A172 (cell line): ENCODE data around the gene LFNG. TPM values are rescaled to one million over a fixed set of nuclear protein-coding genes. Genes with fewer than 3 reads are reported as not detected.
A peak's percentile ranks its signal among the peaks of the same experiment; 100 is the strongest.

Experiments
- DNase-seq: peaks from one replicate; pipeline ENCODE4 v3.0.0-alpha.2; 2015; ENCODE audit warnings: low spot score
- total RNA-seq: library from RNA; depleted of rRNA; stranded (reverse); fragments of >200 nt; shearing (Covaris generic); gene quantifications from 2 replicates; pipeline ENCODE4 v1.2.3, GENCODE V29; 2014

LFNG gene
- total RNA-seq, 1 experiment from 2014 or later, result 21.2 TPM

DNA sequence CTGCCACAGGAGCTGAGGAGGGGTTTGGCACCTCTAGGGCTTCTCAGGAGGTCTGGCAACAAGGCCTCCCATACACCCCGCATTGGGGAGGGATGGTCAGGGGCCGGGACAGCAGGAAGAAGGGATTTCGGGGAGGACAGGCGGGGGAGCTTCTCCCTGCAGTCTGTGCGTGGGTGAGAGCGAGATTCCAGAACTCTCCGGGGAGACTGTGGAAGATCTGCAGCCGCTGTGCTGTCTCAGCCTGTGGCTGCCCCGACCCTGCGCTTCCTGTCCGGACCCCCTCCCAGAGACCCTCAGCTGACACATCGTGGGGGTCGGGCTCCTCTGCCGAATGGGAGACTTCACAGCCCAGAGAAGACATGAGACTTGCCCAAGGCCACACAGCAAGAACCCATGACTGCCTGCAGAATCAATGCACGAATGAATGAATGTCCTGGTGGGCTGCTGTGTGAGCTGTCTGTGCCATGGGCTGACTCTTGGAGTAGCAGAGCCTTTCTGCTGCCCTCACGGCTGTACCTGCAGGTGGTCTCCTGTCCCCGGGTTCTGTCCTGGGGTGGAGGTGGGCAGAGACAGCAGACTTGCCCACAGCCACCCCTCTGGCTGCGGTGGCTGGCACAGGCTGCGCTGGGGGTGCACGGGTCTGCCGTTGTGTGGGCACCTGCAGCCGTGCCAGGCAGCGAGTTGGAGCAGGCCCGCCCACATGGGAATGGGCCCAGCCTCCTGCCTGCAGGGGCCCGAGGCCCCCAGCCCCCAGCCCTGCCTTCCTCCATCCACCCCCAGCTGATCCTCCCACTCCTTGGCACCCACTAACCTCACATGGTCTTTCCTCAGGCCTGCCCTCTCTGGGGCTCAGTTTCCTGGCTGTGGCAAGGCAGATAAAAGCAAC is 16.3 kb upstream of the LFNG start:
- no peak for DNase-seq

DNA sequence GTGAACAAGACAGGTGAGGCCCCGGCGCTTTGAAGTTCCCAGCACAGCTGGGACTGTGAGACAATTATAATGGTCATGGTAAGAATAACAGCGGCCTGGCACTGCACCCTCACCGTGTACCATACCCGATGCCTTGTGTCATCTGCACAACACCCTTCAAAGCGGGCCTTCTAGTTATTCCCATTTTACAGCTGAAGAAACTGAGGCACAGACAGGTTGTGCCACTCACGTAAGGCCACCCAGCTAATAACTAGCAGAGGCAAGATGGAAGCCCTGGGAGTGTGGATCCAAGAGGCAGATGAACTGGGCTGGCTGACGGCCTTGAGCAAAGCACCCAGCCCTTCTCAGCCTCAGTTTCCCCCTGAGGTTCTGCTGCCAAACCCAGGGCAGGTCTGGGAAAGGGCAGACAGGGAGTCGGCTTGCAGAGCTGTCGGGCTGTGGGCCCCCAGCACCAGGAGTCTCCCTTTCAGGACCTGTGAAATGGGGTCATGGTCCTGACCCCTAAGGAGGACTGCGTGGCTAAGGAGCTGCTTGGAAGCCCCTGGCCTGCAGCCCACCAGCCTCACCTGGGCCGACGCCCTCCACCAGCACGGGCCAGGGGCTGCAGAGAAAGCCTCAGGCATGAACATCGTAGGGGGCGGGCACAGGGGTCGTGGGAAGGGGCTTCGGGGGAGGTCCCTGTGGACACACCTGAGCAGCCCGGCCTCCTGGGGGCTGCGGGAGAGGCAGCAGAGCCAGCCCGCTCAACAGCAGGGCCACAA is 15.3 kb upstream of the LFNG start:
- DNase-seq, result no peak

DNA sequence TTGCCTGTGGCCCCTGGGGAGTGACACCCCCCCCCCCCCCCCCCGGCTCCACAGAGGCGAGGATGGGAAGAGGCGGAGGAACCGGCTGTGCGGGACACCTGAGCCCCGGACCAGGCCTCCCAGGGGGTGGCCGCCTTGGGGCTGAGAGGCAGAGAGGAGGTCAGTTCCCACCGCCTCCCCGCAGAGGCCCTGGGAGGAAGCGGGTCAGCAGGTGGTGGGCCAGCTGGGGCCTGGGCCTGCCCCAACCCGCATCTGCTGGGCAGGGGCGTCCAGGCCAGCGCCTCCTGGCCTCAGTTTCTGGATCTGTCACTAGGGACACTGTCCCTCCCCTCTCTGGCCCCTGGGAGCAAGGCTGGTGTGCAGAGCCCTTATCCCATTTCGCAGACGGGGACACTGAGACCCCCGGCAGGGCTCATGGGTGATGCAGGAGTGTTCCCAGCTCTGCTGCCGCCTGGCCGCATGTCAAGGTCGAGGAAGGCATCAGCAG is 14.6 kb upstream of the LFNG start:
- DNase-seq, result no peak

DNA sequence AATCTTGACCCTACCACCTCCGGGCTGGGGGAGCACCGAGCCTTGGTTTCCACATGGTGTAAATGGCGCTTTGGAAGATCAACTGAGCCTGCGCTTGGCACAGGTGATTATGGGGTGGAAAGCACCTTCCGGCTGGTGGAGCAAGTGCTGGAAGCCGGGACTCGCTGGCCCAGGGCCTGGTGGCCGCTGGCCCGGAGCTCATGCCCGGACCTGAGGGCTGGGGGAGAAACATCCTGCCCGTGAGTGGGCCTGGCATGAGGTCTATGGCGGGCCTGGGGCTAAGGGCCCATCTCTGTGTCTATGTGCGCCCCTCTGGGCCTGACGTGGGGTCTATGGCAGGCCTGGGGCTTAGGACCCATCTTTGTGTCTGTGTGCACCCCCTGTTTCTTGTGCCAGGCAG is 14.2 kb upstream of the LFNG start:
- no peak for DNase-seq

DNA sequence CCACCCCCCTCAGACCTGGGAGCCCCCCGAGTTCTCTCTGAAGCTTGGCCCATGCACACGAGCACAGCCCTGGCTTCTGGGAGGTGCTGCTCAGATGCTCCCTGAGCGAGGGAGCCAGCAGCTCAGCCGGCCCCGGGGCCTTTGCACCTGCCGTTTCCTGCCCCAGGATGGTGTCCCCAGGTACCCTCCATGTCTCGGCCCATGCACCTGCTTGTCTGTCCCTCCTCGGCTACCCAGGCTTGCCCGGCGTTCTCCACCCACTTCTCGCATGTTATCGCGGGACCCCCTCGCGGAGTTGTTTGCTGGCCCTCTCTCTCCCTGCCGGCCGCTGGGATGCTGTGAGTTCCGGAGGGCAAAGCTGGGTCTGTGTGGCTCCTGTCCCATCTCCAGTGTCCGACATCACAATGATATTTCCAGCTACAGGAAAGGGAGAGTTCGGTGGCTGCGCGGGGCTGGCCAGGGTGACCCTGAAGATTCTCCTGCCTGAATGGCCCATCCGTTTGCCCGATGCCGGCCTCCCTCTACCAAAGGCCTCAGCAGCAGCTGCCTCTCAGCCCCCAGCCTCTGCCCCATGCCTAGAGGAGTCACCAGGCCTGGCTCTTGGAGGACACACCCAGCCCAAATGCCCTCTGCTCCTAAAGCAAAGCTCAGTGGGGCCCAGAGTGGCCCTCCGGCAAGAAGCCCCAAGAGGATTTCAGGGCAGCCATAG is 12.2 kb upstream of the LFNG start:
- no peak for DNase-seq

DNA sequence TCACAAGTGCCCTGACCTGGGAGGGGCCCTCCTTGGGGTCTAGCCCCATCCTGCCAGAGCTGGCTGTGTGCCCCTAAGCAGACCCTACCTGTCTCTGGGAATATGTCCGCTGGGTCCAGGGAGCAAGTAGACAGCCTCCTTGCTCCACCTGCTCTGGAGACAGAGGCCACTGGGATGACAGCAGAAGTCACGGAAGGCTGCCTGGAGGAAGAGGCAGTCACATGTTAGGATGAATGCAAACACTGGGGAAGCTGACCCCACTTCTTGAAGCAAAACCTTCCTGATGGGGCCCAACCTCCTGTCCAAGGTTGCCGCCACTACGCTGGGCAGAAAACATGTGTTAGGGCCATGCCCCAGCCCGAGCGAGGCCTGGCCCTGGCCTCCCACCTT is 11.7 kb upstream of the LFNG start:
- DNase-seq, result no peak

DNA sequence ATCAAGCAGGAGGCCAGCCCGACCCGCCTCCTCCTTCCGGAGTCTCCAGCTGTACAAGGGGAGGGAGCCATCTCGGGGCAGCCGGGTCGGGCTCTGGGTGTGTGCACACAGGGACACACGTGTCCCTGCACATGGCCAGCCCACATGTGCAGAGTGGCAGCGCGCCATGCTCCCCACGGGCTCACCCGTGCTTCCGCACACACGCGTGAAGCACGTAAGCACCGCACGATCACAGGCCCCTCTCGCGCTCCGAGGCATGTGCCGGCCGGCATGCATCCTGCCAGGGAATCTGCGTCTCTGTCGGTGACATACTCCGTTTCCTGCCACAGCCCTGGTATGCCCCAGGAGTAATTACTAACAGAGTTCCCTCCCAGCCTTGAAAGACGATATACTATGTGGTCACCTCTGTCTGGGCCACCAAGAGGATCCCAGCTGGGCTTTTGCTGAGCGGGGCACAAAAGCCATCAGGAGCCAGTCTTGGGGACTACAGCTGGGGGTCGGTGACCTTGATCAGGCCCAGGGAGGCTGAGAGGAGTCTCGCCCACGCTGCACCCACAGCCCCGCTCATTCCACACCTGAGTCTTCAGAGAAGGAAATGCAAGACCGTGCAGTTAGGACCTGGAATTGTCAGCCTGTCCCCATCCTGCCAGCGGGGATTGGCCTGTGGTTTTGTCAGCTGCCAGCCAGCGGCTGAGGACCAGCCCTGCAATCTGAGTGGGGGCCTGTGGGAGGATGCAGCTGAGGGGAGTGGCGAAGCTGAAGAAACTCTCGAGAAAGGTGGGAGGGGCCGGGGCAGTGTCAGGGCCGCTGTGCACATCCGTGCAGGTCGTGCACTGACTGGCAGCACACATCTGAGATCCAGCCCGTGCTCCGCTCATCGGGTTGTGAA is 11.0 kb upstream of the LFNG start:
- peak; percentile 68 for DNase-seq

DNA sequence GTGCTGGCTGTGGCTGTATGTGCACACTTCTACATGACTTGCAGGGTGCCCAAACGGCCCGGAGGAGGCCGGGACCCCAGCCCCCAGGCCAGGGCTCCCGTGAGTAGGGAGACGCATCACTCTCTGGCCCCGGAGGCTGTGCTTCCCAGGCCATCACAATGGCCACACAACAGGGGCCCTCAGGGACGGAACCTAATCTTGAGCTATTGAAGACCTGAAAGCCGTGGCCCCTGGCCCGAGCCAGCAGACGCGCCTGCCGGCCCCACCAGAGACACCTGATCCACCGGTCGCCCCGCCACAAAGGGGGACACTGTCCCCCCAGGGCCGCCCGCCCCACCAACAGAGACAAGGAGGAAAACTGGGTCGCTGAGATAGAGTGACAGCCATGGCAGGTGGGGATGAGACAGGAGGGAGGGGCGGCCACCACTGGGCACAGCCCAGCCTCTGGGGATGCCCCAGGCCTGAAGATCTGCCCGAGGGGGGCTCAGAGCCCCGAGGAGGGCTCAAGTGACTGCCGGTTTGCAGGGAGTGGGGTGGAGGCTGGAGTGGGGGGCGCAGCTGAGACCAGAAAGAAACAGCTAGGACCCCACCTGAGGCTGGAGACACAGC is 10.2 kb upstream of the LFNG start:
- DNase-seq, result no peak

DNA sequence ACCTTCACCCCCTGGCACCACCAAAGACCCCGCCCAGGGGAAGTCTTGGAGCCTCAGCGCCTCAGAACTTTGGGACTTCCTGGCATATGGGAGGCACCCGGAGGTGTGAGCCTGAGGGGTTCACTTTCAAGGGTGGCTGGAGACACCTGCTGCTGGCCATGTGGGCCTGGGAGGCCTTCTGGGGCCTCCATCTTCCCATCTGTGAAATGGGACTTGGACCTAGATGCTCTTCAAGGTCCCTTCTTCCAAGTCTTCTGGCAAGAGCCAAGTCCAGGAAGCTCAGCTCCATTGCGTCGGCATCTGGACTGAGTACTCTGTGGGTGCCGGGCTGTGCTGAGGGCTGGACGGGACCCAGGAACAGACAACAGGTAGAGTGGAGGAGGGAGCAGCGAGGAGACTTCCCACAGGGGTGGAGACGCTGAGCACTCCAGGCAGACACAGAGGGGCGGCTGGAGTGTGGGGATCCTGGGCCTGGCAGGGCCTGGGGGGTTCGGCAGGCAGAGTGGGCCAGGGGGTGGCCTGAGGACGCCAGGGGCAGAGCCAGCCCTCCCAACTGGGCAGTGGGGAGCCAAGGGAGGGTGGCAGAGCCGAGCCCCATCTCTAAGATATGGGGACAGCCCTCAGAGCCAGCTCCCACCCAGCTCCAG is 9.3 kb upstream of the LFNG start:
- no peak for DNase-seq

DNA sequence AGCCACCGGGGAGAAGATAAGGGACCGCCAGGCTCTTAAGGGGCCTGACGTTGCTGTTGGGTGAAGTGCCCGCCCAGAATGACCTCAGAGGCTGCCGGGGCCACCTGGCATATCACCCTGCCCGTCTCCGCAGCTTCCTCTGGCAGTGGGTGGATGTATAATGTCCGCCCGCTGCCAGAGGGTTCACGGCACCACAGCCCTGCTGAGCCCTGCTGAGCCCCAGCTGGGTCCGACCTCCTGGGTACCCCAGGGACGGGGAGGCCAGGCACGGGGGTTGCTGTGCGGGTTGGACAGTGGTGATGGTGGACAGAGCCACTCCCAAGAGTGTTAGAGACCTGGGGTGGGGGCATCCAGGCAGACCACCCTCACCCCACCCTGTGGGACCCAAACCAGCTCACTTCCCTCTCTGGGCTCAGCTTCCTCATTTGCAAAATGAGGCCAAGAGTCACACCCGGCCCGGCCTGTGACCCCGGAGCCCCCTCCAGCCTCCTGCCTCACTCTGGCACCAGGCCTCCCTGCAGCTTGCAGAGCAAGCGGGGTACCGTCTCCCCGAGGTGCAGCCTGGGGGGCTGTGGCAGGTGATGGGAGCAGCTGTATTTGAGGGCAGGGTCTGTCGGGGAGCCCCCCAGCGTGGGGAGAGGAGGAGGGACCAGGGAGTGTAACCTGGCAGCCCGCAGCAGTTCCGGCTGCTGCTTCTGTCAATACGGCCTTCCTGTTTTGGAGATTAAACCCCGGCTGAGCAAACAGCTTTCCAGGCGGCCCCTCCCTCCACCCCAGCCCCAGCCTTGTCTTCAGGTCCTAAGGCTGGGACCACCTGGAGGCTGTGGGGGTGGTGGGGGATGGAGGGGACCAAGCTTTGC is 8.4 kb upstream of the LFNG start:
- peak; percentile 74 for DNase-seq

DNA sequence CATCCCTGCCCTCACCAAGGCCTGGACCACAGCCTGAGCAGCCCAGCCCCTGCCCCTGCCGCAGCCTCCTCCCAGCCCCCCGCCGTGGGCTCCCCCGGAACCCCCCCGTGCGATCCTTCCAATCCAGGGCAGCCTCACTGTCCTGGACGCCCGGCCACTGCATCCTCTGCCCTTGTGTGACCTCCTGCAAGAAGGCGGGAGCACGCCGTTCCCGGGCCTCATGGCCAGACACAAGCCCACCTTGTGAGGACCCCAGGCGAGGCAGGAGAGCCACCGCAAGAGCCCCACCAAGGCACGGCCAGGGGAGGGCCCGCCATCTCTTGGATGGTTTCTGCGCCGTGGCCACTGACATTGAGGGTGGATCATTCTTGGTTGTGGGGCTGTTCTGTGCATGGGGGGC is 7.8 kb upstream of the LFNG start:
- DNase-seq, result no peak

DNA sequence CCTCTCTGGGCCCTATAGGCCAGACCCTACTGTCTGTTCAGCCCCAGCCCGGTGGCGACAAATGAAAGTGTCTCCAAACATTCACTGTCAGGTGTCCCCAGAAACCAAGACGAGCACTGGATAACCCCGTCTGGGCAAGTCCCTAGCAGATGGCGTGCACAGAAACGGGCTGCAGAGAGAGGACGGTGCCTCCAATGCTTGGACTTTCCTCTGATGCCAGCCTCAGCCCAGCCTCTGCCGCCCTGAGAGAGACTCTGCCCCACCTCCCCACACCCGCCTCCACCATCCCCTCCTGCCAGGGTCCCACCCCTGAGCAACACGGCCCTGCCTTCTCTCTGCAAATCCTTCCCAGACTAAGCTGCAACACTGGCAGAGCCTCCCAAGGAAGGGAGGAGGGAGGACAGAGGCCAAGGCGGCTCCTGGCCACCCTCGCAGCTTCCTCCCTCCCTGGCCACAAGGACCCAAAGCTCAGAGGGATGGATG is 7.4 kb upstream of the LFNG start:
- no peak for DNase-seq

DNA sequence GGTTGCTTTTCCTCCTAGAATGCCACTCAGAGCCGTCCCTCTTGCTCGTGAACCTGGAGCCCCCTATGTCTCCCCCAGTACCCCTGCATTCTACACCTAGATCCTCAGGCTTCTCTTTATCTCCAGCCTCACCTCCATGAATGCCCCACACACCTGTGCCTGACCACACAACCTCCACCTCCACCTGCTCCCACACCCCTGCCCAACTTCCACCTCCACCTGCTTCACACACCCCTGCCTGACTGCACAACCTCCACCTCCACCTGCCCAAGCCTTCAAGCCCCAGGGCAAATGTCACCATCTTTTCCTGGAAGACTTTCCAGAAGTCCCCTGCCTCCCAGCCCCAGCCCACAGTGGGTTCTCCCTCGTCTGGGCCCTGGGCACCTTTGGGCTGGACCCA is 6.9 kb upstream of the LFNG start:
- no peak for DNase-seq

DNA sequence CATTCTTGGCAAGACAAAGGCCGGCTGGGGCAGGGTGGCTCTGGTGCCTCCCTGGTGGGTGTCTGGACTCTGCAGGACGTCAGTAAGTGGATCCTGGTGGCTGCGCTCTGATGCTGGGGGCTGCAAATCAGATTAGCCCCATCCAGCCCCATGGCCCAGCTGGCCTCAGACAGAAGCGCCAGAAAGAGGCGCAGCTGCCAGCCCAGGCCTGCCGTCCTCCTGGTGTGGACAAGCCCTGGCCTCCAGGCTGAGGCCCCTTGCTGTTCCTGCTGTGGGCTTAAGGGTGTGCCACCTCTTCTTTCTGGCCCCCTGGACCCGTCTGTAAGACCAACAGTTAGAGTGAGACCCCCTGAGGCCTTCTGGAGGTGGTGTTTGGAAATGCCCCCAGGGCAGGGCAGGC is 5.9 kb upstream of the LFNG start:
- no peak for DNase-seq

DNA sequence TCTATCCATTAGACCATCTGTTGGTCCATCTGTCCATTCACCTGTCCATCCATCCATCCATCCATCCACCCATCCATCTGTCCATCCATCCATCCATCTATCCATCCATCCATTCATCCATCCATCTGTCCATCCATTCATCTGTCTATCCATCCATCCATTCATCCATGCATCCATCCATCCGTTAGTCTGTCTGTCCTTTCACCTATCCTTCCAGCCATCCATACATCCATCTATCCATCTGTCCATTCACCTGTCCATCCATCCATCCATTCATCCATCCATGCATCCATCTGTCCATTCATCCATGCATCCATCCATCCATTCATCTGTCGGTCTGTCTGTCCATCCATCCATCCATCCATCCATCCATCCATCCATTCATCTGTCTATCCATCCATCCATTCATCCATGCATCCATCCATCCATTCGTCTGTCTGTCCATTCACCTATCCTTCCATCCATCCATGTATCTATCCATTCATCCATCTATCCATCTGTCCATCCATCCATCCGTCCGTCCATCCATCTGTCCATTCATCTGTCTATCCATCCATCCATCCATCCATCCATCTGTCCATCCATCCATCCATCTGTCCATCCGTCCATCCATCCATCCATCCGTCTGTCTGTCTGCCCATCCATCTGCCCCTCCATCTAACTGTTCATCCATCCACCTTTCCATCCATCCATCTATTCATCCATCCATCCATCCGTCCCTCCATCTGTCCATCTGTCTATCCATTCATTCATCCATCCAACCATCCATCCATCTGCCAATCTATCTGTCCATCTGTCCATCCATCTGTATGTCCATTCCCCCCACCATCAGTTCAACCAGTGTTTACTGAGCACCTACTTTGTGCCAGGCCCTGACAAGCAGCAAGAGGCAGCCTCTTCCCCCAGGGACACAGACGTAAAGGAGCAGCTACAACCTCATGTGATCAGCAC is 4.8 kb upstream of the LFNG start:
- no peak for DNase-seq

DNA sequence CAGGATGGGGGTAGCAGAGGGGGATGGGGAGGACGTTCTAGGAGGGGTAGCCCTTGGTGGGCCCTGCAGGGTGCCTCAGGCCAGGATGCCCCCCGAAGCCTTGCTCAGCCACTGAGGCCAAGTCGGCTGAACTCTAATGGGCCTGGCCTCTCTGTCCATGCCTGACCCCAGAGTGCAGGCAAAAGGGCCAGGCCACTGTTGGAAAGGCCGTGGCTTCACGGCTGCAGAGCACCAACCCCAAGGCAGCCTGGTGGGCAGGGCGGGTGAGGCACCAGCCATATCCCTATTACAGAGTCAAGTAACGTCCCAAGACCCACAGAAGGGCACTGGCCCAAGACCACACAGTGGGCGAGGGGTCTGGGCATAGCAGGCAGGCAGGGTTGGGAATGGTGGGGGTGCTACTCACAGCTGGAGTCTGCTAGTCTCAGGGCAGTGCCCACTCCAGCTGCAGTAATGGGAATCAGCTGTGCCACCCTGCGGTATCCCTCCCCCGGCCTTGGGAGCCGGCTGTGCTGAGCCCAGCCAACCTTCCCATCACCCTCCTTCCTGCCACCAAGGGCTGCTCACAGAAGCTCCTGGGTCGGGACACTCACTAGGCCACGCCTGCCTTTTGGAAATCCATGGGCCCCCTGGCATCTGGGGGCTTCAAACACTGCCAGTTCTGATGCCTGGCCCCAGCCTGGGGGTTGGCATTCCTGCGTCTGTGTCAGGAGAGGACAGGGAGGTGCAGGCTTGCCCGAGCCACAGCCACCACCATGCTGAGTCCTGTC is 4.0 kb upstream of the LFNG start:
- DNase-seq, result peak; percentile 57

DNA sequence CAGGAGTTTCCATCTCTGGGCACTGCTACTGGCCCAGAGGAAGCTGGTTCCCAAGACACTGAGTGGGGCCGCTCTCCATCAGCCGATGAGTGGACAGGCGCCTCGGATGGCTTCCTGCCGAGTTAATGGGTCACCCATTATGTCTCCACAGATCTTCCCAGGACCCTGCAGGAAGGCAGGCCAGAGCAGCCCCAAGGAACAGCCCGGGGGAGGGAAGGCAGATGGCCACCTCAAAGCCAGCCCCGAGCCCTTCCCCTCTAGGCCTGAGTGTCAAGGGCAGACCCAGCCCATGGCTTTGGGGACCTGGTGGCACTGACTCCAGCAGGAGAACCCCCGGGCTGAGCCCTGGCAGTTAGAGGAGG is 3.4 kb upstream of the LFNG start:
- peak; percentile 80 for DNase-seq
